SKM-1 treated with dmso at 0.1 percent for 144 hours (cell line): ENCODE results near the gene STK32B.

Source experiments
- DNase-seq: peaks from one replicate; lab custom pipeline; 2025; ENCODE audit not compliant: unreplicated experiment; lab: John Stamatoyannopoulos, UW

STK32B gene

GRCh38 chr4:5503336-5503936, 452.2 kb downstream of the STK32B start:
- no peak for DNase-seq

- no peak for DNase-seq
Observed at GRCh38 chr4:5504486-5504885, 453.2 kb downstream of the STK32B start.

- DNase-seq: no peak
Observed at GRCh38 chr4:5510504-5510903, 459.2 kb downstream of the STK32B start.

GRCh38 chr4:5511791-5512190, 460.5 kb downstream of the STK32B start:
- DNase-seq: no peak

- DNase-seq: no peak
Observed at GRCh38 chr4:5515646-5516045, 464.4 kb downstream of the STK32B start.

GRCh38 chr4:5517372-5517771, 466.1 kb downstream of the STK32B start:
- no peak for DNase-seq

- DNase-seq: no peak
Observed at GRCh38 chr4:5524446-5525299, 473.4 kb downstream of the STK32B start.

- no peak for DNase-seq
Observed at GRCh38 chr4:5526080-5526846, 475.0 kb downstream of the STK32B start.

- DNase-seq: no peak
Observed at GRCh38 chr4:5527211-5527610, 475.9 kb downstream of the STK32B start.

GRCh38 chr4:5528031-5528436, 476.8 kb downstream of the STK32B start:
- DNase-seq: no peak

GRCh38 chr4:5532100-5532499, 480.8 kb downstream of the STK32B start:
- DNase-seq: no peak

- DNase-seq: no peak
Observed at GRCh38 chr4:5539584-5539983, 488.3 kb downstream of the STK32B start.

- DNase-seq: no peak
Observed at GRCh38 chr4:5541169-5541568, 489.9 kb downstream of the STK32B start.

- DNase-seq: no peak
Observed at GRCh38 chr4:5543681-5544080, 492.4 kb downstream of the STK32B start.

- no peak for DNase-seq
Observed at GRCh38 chr4:5544762-5545161, 493.5 kb downstream of the STK32B start.

GRCh38 chr4:5545271-5545670, 494.0 kb downstream of the STK32B start:
- DNase-seq: no peak

GRCh38 chr4:5547651-5548249, 496.5 kb downstream of the STK32B start:
- no peak for DNase-seq
